ENCODE data around the gene FER.
"Not testable (repeated sequence)": the region's sequence is repeated elsewhere in the genome, so short reads cannot be mapped to it uniquely, and the experiment has no call there.

Gene FER

DNA sequence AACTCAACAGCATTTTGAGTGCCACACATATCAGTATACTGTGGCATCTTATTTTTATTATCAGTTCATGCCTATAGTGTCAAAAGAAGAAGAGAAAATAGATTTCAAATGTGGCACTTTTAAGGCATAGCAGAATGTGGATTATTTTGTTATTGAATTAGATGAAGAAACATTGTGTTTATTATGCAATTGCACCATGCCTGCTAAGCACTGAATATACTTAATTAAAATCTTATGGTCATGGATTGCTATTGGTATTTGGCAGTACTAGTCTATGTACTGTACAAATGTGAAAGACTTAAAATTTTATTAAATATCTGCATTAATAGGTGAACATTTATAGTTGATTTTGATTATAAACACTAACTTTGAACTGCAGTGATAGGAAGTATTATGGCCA, 128.8 kb downstream of the FER start:
- DNase-seq (ENCODE audit: low spot score) (no peak), FAIRE-seq (no peak)

DNA sequence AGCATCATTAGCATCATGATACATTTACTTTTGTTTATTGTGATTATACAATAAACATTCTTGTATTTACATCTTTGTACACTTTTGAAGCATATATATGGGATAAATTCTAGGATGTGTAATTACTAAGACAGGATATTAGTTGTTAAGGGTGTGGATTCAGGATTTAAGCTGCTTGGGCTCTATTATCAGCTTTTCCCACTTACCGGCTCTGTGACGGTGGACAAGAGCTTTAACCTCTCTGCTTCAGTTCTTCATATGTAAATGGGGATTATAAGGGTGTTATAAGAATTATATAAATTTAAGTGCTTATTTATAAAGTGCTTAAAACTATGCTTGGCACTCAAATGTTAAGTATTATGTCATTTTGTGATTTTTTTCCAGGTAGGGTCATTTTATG, 131.1 kb downstream of the FER start:
- DNase-seq (ENCODE audit: low spot score) (no peak), FAIRE-seq (no peak)

DNA sequence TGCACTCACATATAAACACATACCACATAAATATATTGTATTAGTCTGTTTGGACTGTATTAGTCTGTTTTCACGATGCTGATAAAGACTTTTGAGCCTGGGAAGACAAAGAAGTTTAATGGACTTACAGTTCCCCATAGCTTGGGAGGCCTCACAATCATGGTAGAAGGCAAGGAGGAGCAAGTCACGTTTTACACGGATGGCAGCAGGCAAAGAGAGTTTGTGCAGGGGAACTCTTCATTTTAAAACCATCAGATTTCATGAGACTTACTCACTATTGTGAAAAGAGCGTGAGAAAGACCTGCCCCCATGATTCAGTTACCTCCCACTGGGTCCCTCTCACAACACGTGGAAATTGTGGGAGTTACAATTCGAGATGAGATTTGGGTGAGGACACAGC, 133.4 kb downstream of the FER start:
- no peak for DNase-seq (ENCODE audit: low spot score)
- FAIRE-seq = no peak

DNA sequence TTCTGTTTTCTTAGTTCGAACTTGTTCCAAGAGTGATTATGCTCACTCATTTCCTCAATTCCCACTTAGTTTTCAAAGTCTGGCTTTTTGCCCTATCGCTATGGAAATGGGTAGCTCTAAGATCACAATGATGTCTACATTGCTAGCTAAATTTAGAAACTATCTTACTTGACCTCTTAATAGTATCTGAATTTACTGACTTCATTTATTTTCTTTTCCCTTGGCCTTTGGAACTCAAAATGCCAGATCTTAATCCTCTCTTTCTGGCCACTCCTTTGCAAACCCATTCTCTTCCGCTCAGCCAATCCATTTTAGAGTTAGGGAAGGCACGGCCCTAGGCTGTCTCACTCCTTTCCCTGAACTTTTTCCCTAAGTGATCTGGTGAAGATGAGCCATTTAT, 137.0 kb downstream of the FER start:
- FAIRE-seq = no peak
- DNase-seq (ENCODE audit: low spot score) = no peak

DNA sequence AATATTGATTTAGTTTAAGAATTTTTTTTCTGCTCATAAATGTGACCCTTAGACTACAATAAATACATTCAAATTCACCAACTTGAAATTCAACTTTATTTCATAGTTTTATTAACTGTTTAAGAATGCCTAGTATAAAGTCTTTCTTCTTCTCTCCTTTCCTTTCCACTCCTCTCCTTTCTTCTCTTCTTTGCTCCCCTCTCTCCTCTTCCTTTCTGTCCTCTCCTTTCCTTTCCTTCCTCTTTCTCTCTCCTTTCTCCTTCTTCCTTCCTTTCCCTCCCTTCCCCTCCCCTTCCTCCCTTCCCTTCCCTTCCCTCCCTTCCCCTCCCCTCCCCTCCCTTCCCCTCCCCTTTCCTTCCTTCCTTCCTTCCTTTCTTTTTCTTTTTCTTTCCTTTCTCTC, 150.6 kb downstream of the FER start:
- DNase-seq (ENCODE audit: low spot score) (no peak), FAIRE-seq (no peak)

DNA sequence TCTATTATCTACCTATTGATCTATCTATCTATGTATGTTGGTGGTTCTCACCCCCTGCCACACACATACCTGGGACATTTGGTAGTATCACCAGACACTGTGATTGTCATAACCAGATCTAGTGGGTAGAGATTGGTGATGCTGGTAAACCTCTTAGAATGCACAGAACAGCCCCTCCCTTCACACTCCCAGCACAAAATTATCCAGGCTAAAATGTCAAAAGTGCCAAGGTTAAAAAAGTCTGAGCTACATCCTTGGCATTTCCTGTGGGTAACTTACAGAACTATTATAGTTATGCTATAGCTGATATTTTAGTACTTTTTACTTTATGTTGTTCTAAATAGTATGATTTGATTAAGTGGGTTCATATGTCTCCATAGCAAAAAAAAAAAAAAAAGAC, 151.0 kb downstream of the FER start:
- no peak for DNase-seq (ENCODE audit: low spot score)
- FAIRE-seq = no peak

DNA sequence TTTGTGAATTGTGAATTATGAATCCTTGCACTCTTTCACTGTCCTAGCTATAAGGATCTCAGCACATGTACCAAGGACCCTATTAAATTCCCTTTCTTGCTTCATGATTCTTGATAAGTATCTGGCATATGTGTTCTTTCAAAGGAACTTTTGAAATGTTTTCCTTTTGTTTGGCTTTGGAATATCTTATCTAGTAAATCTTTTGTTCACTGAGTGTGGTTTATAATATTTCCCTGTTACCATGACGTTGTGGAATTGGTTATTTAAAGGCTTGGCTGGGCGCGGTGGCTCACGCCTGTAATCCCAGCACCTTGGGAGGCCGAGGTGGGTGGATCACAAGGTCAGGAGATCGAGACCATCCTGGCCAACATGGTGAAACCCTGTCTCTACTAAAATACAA, 151.5 kb downstream of the FER start:
- not testable (repeated sequence) for DNase-seq (ENCODE audit: low spot score); FAIRE-seq

DNA sequence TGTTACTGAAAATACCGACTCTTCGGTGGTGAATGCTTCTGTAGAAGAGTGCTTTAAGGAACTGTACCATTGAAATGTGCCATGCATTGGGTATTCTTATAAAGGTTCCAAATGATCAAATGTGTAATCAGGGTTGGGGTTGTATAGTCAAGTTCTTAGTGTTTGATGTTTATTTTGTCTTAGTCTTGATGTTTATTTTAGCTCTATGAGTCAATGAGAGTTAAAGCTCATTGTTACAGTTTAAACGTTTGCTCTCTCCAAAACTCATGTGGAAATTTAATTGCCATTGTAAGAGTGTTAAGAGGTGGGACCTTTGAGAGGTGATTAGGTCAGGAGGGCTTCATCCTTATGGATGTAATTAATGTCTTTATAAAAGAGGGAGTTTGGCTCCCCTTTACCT, 153.0 kb downstream of the FER start:
- FAIRE-seq (no peak), DNase-seq (ENCODE audit: low spot score) (no peak)

DNA sequence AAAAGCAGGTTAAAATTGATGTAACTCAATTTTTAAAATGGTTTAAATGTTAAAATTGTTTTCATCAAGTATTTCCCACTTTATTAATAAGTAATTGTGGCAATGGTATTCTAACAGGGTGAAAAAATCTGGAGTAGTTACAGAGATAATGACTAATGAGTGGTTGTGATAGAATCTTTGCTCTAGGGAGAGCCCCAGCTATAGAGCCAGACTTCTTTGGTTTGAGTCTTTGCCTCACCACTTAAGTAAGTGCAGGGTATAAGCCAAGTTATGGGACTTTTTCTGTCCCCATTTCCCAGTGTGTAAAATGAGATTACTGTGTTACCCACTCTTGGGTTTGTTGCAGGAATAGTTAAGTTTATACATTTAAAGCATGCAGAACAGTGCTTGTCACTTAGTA, 158.1 kb downstream of the FER start:
- DNase-seq (ENCODE audit: low spot score) = no peak
- FAIRE-seq = no peak

DNA sequence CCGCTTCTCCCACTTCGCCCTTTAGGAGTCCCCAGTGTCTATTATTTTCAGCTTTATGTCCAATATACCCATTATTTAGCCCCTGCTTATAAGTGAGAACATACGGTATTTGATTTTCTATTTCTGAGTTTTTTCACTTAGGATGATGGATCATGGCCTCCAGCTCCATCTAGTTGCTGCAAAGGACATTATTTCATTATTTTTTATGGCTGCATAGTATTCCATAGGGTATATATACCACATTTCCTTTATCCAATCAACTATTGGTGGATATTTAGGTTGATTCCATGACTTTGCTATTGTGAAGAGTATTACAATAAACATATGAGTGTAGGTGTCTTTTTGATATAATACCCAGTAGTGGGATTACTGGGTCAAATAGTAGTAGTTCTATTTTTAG, 162.9 kb downstream of the FER start:
- DNase-seq (ENCODE audit: low spot score) = no peak
- FAIRE-seq = no peak

DNA sequence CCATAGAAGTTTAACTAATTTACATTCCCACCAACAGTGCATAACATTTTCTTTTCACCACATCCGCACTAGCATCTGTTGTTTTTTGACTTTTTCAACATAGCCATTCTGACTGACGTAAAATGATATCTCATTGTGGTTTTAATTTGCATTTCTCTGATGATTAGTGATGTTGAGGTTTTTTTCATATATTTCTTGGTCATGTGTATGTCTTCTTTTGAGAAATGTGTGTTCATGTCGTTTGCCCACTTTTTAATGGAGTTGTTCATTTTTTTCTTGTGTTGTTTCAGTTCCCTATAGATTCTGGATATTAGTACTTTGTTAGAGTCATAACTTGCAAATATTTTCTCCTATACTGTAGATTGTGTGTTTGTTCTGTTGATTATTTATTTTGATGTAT, 163.4 kb downstream of the FER start:
- no peak for DNase-seq (ENCODE audit: low spot score)
- no peak for FAIRE-seq

DNA sequence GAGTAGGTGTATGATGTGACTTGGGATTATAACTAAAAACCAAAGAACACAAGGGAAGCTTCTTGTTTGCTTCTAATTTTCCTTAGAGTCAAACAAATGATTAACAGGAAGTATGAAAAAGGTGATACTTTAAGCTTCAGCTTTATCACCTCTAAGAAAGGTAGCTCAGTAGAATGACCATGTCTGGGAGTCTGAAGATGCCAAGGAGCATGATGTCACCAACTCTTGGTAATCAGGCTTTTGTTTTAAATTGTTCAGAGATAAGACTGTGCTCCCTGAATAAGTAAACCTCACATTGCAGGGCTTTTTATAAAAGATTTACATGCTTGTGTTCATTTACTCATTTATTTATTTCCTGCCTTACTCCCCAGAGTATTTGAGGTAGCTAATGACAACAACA, 169.9 kb downstream of the FER start:
- no peak for DNase-seq (ENCODE audit: low spot score)
- no peak for FAIRE-seq

DNA sequence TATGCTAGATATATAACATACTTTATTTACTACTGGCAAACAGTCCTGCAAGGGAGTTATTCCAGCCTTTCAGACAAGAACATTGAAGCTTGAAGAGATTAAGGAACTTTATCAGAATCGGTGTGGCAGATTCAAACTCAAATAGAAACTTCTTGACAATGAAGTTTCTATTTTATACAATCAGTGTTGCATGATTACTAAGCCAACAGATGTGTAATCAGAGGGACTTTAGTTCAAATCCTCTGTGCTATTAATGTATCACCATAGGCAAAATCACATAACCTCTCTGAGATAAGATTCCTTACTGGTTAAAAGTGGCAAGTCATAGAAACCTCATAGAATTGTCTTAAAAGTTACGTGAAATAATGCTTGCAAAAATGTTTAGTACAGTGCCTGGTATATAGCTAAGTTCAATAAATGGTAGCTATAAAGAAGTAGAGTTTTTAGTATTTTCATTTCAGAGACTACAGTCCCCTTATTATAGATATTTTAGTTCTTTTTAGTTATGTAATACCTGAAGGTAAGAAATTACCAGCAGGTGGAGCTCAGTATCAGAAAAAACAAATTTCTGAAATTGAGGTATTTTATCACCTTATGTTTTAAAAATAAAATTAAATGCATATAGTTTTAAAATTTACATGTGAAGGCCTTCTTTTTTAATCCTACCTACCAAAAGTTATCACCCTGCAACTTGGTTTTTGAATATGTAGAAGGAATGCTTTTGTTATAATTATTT, 172.1 kb downstream of the FER start:
- DNase-seq (ENCODE audit: low spot score) (no peak), FAIRE-seq (no peak)

DNA sequence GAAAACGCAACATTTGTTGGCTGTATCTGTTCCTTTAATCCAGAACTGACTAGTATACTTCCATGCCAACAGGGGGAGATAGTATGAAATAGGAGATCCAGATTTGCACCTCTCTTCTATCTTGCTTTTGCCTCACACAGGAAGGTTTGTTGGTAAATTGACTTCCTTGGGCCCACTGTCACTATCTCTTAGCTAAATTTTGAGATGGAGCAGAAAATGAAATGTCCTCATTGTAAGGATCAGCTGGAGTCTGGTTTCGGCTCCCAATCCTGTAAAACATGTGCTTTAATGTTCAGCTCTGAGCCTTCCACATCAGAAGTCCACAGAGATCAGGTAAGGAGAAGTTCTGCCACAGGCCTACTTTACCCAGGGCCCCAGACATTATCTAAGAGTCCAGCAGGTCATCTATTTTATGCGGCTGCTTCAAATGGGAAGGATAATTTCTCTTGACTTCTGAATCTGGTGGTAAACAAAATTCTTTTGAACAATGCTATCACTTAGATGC, 176.8 kb downstream of the FER start:
- no peak for DNase-seq (ENCODE audit: low spot score)
- FAIRE-seq = no peak

DNA sequence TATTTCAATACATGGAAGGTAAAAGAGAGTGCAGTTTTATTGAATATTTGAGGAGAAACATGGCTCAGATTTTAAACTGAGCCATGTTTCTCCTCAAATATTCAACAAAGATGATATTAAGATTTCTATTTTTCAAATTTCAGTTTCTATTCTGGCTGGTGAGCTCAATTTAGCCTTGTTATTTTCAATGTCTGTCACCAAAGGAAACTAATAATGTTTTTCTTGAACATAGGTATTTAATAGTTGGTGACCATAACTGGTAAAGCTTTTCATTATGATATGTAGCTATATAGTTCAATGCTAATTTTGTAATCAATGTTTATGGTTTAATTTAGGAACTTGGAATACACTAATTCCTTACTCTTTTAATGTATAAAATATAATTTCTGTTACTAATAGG, 177.4 kb downstream of the FER start:
- DNase-seq (ENCODE audit: low spot score) (no peak), FAIRE-seq (no peak)

DNA sequence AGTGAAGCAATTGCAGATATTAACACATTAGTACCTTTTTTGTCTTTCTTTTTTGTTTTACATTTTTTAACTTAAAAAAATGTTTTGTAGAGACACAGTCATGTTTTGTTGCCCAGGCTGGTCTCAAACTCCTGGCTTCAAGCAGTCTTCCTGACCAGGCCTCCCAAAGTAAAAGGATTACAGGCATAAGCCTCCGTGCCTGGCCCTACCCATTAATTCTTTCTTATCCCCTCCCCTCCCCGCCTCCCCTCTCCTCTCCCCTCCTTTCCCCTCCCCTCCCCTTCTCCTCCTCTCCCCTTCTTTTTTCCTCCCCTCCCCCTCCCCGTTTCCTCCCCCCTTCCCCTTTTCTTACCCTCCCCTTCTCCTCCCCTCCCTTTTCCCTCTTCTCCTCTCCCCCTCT, 182.4 kb downstream of the FER start:
- FAIRE-seq = no peak
- no peak for DNase-seq (ENCODE audit: low spot score)

DNA sequence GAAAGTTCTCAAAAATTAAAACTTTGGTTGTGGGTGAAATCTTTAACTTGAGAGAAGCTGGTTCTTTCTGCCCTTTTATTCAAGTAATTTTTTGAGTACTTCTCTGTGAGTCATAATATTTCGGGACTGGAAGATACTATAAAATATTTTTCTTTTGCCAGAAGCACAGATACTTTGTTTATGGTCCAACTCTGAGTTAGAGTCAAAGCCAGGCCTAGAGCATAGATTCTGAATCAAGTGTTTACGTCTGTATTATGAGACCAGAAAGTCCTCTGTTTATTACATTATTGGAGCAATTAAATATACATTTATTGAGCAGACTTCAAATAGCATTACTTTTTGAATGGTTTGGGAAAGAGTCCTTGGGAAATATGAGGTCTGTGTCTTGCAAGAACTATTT, 187.9 kb downstream of the FER start:
- DNase-seq (ENCODE audit: low spot score) (no peak), FAIRE-seq (no peak)

DNA sequence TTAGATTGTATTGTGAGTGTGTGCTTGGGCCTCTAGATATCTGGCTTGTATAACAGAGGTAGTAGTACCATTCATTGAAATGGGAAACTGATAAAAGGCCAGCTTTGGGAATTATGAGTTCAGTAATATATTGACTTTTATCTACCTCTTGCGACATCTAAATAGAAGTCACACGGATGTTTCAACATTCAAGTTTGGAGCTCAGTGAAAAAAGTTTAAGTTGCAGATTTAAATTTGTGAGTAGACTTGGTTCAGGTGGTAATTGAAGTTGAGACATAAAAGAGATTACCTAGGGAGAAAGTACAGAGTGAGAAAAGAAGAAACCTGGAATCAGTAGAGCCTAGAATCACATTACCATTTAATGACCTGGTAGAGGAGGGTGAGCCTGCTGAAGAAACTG, 189.5 kb downstream of the FER start:
- DNase-seq (ENCODE audit: low spot score) (no peak), FAIRE-seq (no peak)

DNA sequence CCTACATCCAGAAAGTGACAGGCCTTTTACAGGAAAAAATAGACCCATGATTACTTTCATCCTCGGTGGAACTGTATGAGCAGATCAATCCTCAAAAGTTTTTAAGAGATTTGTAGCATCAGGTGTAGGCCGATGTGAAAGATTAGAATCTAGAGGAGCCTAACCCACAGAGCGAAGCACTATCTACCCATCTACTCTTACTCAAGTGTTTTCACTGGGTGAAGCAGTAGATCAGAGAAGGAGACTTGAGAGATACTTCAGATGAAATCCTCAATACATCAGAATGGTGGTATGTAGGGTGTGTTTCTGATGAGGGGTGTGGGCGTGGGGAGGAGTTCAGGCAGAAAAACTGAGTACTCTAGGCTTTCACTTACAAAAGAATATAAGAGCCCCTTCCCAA, 192.8 kb downstream of the FER start:
- no peak for FAIRE-seq
- DNase-seq (ENCODE audit: low spot score) = no peak

DNA sequence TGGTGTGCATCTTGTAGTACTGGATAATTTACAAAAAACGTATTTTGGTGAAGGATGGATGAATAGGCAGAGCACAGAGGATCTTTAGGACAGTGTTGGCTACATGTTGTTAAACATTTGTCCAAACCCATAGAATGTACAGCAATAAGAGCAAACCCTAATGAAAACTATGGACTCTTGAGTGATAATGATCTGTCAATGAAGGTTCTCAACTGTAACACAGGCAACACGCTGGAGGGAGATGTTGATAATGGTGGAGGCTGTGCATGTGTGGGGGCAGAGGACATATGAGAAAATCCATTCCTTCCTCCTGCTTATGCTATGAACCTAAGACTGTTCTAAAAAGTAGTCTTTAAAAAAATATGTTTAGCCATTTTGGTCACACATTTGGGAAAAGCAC, 194.0 kb downstream of the FER start:
- FAIRE-seq (no peak), DNase-seq (ENCODE audit: low spot score) (no peak)

DNA sequence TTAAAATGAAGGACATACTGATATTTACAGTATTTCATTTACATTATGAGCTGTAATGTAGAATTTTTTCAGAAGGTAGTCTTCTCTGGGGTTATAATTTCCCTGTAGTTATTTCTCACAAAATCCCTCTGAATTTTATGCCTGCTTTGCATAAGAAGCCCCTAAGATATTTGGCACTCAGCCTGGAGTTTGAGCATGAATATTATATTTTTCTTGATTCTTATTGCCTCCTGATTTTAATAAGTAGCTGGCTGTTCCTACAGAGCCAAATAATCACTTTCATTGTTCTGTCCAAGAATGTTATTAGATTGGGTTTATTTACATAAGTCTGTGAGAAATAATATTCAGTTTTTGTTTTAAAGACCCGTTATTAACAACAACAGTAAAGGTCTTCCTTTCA, 195.0 kb downstream of the FER start:
- FAIRE-seq (no peak), DNase-seq (ENCODE audit: low spot score) (no peak)

DNA sequence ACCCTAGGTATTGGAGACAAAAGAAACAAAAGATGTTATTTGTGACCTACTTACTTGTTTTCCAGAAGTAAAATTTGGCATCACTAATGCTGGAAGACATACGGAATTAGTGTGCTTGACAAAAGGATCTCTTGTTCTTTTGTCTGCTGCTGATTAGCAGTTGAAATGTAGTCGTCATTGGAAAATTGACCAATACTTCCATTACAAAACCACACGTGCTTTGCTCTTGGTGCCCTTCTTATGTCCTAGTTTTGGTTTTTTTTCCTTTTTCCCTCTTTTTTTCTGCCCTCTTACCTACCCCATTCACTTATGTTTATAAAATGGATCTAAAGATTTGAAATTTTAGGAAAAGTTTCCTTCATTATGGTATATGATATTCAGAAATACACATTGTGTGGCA, 197.4 kb downstream of the FER start:
- FAIRE-seq (no peak), DNase-seq (ENCODE audit: low spot score) (no peak)

DNA sequence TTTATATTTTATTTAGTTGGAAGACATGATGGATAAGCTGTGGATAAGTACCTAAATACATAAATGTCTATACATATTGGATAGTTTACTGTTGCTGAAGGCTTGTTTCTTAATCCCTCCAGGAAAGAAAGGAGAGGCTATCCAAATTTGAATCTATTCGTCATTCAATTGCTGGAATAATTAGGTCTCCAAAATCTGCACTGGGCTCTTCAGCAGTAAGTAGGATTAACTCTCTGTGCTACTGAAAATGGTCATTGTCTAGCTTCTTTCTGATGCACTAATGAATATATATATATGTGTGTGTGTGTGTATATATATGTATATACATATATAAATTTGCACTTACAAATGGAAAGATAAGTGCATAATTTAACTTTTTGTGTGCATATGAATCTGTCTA, 198.3 kb downstream of the FER start:
- FAIRE-seq (no peak), DNase-seq (ENCODE audit: low spot score) (no peak)

DNA sequence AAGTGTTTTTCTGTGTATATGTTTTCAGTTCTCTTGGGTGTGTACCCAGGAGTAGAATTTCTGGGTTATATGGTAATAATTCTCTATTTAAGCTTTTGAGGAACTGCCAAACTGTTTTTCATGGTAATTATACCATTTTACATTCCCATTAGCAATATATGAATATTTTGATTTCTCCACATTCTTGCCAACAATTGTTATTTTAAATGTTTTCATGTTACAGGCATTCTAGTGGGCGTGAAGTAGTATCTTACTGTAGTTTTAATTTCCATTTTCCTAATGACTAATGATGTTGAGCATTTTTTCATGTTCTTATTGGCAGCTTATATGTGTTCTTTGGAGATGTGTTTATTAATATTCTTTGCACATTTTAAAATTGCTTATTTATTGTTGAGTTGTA, 199.5 kb downstream of the FER start:
- DNase-seq (ENCODE audit: low spot score) (no peak), FAIRE-seq (no peak)
